ENCODE measurements around the gene CD247. TPM values are rescaled to one million over a fixed set of nuclear protein-coding genes. Genes with fewer than 3 reads are reported as not detected.

CD247 gene
- total and polyA plus RNA-seq, 4 experiments from 2014 or later: 260 to 404 (median 340) TPM

GRCh38 chr1:167457936-167458584, 60.3 kb downstream of the CD247 start:
- DNase-seq: no peak
- ChIA-PET CTCF (ENCODE audit: partially characterized antibody) (interaction anchor here (1.5 to 4.2 kb wide), 2 partner anchors 10 to 75 kb away, joined by 7 to 20 read pairs; no protein-coding TSS in a partner anchor), POLR2A (ENCODE audit: partially characterized antibody) (interaction anchor here (1.3 to 10.3 kb wide), 5 partner anchors 10 to 59 kb away, joined by 3 to 230 read pairs (median 48); partner anchors contain the start of gene CD247)
- H3K4me1 ChIP-seq (ENCODE audit: insufficient read depth, low read length): peaks cover 85% of the 10 kb centered on the region
- H3K27ac ChIP-seq (ENCODE audit: low read depth, low read length): peak overlapping the region; percentile 88
- Mint-ChIP-seq H3K4me3 (peak overlapping the region in 3 of 8 donors; percentile 11 to 56 (median 19)), H3K36me3 (peaks cover 10 to 41% of the 10 kb centered on the region in 2 donors), H3K27me3 (no peaks in the 10 kb centered on the region), H3K27ac (peak overlapping the region; percentile 81 to 97 (median 95)), H3K4me1 (peaks cover 52 to 81% (median 61%) of the 10 kb centered on the region in 4 donors), H3K9me3 (no peaks in the 10 kb centered on the region)
- H3K9me3 ChIP-seq (ENCODE audit: control insufficient read depth in 1 of 2, low read length in 2 of 2): no peaks in the 10 kb centered on the region
- peaks cover 11% of the 10 kb centered on the region for H3K36me3 ChIP-seq (ENCODE audit: insufficient read depth, low read length)
- H3K27me3 ChIP-seq (ENCODE audit: insufficient read depth, low read length): no peaks in the 10 kb centered on the region
- intact Hi-C loops (cut with micrococcal nuclease): loop anchor here (2.0 kb wide), 2 partner anchors 17 to 31 kb away; no protein-coding TSS in a partner anchor
- no peak overlapping the region for H3K4me3 ChIP-seq (ENCODE audit: low read length in 2 of 2)

GRCh38 chr1:167456926-167457325, 61.4 kb downstream of the CD247 start:
- H3K4me1 Mint-ChIP-seq: peaks cover 55 to 82% (median 64%) of the 10 kb centered on the region in 4 donors
- peaks cover 8 to 42% of the 10 kb centered on the region in 2 donors for H3K36me3 Mint-ChIP-seq
- peak overlapping the region; percentile 83 to 90 (median 86) for H3K4me3 Mint-ChIP-seq
- no peaks in the 10 kb centered on the region for H3K27me3 Mint-ChIP-seq
- peak overlapping the region; percentile 90 to 98 (median 96) for H3K27ac Mint-ChIP-seq
- H3K4me1 ChIP-seq (ENCODE audit: insufficient read depth, low read length): peaks cover 83% of the 10 kb centered on the region
- no peaks in the 10 kb centered on the region for H3K9me3 ChIP-seq (ENCODE audit: control insufficient read depth in 1 of 2, low read length in 2 of 2)
- H3K9me3 Mint-ChIP-seq: no peaks in the 10 kb centered on the region
- H3K4me3 ChIP-seq (ENCODE audit: low read length in 2 of 2): no peak overlapping the region
- DNase-seq: no peak
- peak overlapping the region; percentile 88 for H3K27ac ChIP-seq (ENCODE audit: low read depth, low read length)
- no peaks in the 10 kb centered on the region for H3K27me3 ChIP-seq (ENCODE audit: insufficient read depth, low read length)
- intact Hi-C loops (cut with micrococcal nuclease): loop anchor here (1.0 to 2.0 kb wide), 3 partner anchors 10 to 32 kb away; no protein-coding TSS in a partner anchor
- peaks cover 5% of the 10 kb centered on the region for H3K36me3 ChIP-seq (ENCODE audit: insufficient read depth, low read length)
- POLR2A ChIA-PET (ENCODE audit: partially characterized antibody): interaction anchor here (0.8 to 10.3 kb wide), 9 partner anchors 11 to 234 kb away, joined by 3 to 230 read pairs (median 21); partner anchors contain the start of gene CD247
- CTCF ChIA-PET (ENCODE audit: partially characterized antibody): interaction anchor here (1.5 to 4.2 kb wide), 3 partner anchors 9 to 76 kb away, joined by 7 to 38 read pairs (median 20); partner anchors contain the start of gene CD247

- DNase-seq: no peak
- no peaks in the 10 kb centered on the region for H3K27me3 ChIP-seq (ENCODE audit: insufficient read depth, low read length)
- no peaks in the 10 kb centered on the region for H3K27me3 Mint-ChIP-seq
- no peaks in the 10 kb centered on the region for H3K9me3 Mint-ChIP-seq
- CTCF ChIA-PET (ENCODE audit: partially characterized antibody): interaction anchor here (0.7 to 4.2 kb wide), 8 partner anchors 9 to 189 kb away, joined by 3 to 38 read pairs (median 8); partner anchors contain the start of gene CD247
- peaks cover 55 to 82% (median 64%) of the 10 kb centered on the region in 4 donors for H3K4me1 Mint-ChIP-seq
- H3K27ac ChIP-seq (ENCODE audit: low read depth, low read length): peak overlapping the region; percentile 88
- H3K9me3 ChIP-seq (ENCODE audit: control insufficient read depth in 1 of 2, low read length in 2 of 2): no peaks in the 10 kb centered on the region
- intact Hi-C loops (cut with micrococcal nuclease): loop anchor here (1.0 to 2.0 kb wide), 3 partner anchors 9 to 32 kb away; no protein-coding TSS in a partner anchor
- H3K4me3 Mint-ChIP-seq: peak overlapping the region; percentile 83 to 90 (median 86)
- peaks cover 8 to 39% of the 10 kb centered on the region in 2 donors for H3K36me3 Mint-ChIP-seq
- peak overlapping the region in 1 of 2 donors; percentile 85 for H3K4me3 ChIP-seq (ENCODE audit: low read length in 2 of 2)
- H3K4me1 ChIP-seq (ENCODE audit: insufficient read depth, low read length): peaks cover 83% of the 10 kb centered on the region
- peak overlapping the region; percentile 90 to 98 (median 96) for H3K27ac Mint-ChIP-seq
- peaks cover 4% of the 10 kb centered on the region for H3K36me3 ChIP-seq (ENCODE audit: insufficient read depth, low read length)
- POLR2A ChIA-PET (ENCODE audit: partially characterized antibody): interaction anchor here (1.3 to 10.3 kb wide), 17 partner anchors 10 to 480 kb away, joined by 4 to 230 read pairs (median 17); partner anchors contain the start of genes CD247, DCAF6 and POU2F1
Measured at GRCh38 chr1:167456524-167456923, 61.8 kb downstream of the CD247 start.

DNA sequence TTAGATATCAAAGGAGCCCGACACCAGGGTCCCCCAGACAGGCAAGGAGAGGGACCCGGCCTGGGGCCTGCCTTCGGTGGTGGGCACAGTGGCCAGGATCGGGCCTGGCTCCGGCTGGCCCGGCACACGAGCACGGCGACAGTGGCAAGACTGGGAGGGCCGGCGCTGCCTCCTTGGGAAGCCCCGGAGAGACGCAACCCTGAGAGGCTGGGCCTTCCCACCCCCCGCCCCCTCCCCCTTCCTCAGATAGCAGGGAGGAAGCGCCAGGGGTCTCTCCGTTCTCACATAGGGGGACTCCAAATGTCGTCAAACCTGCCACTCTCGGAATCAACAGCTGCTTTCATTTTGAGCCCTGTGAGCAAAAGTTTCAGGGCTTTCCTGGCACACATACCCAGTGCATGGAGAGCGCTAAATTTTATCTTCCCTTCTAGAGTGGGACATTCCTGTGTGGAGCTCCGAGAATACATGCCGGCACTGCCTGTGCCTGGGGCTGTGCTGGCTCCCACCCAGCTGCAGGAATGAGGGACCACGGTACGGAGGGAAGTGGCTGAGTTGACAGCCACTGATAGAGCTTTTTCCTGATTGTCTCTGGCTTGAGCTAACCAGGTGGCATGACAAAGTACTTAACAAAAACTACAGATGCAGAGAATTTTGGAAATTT, 62.4 kb downstream of the CD247 start:
- H3K36me3 Mint-ChIP-seq: peaks cover 8 to 35% of the 10 kb centered on the region in 2 donors
- CTCF ChIA-PET (ENCODE audit: partially characterized antibody): interaction anchor here (0.7 to 4.2 kb wide), 9 partner anchors 9 to 189 kb away, joined by 3 to 38 read pairs (median 5); partner anchors contain the start of gene CD247

GRCh38 chr1:167454894-167455785, 63.2 kb downstream of the CD247 start:
- Mint-ChIP-seq H3K36me3 (peaks cover 8 to 34% of the 10 kb centered on the region in 2 donors), H3K4me1 (peaks cover 58 to 82% (median 63%) of the 10 kb centered on the region in 4 donors), H3K9me3 (no peaks in the 10 kb centered on the region), H3K27ac (peak overlapping the region; percentile 51 to 98 (median 91)), H3K4me3 (peak overlapping the region; percentile 70 to 88 (median 86)), H3K27me3 (no peaks in the 10 kb centered on the region)
- peak overlapping the region; percentile 88 for H3K27ac ChIP-seq (ENCODE audit: low read depth, low read length)
- POLR2A ChIA-PET (ENCODE audit: partially characterized antibody): interaction anchor here (0.8 to 10.3 kb wide), 21 partner anchors 9 to 481 kb away, joined by 3 to 230 read pairs (median 11); partner anchors contain the start of genes CD247, DCAF6 and POU2F1
- H3K9me3 ChIP-seq (ENCODE audit: control insufficient read depth in 1 of 2, low read length in 2 of 2): no peaks in the 10 kb centered on the region
- CTCF ChIA-PET (ENCODE audit: partially characterized antibody): interaction anchor here (1.0 to 4.2 kb wide), 9 partner anchors 8 to 188 kb away, joined by 3 to 38 read pairs (median 5); partner anchors contain the start of gene CD247
- peaks cover 4% of the 10 kb centered on the region for H3K36me3 ChIP-seq (ENCODE audit: insufficient read depth, low read length)
- DNase-seq: peak; percentile 81 to 92 (median 84)
- H3K27me3 ChIP-seq (ENCODE audit: insufficient read depth, low read length): no peaks in the 10 kb centered on the region
- peaks cover 83% of the 10 kb centered on the region for H3K4me1 ChIP-seq (ENCODE audit: insufficient read depth, low read length)
- H3K4me3 ChIP-seq (ENCODE audit: low read length in 2 of 2): peak overlapping the region; percentile 29 to 85
- intact Hi-C loops (cut with micrococcal nuclease): loop anchor here (1.0 to 2.0 kb wide), 2 partner anchors 63 to 234 kb away; partner anchors contain the start of genes CD247 and POU2F1

More for the DNA sequence above, 62.4 kb downstream of the CD247 start:
- Histone ChIP-seq H3K4me1 (ENCODE audit: insufficient read depth, low read length) (peaks cover 83% of the 10 kb centered on the region), H3K27ac (ENCODE audit: low read depth, low read length) (peak overlapping the region; percentile 88), H3K36me3 (ENCODE audit: insufficient read depth, low read length) (peaks cover 4% of the 10 kb centered on the region), H3K27me3 (ENCODE audit: insufficient read depth, low read length) (no peaks in the 10 kb centered on the region), H3K9me3 (ENCODE audit: control insufficient read depth in 1 of 2, low read length in 2 of 2) (no peaks in the 10 kb centered on the region), H3K4me3 (ENCODE audit: low read length in 2 of 2) (peak overlapping the region; percentile 5 to 85)
- Mint-ChIP-seq H3K27me3 (no peaks in the 10 kb centered on the region), H3K4me3 (peak overlapping the region; percentile 83 to 90 (median 86)), H3K9me3 (no peaks in the 10 kb centered on the region), H3K4me1 (peaks cover 57 to 82% (median 64%) of the 10 kb centered on the region in 4 donors), H3K27ac (peak overlapping the region; percentile 90 to 98 (median 96))
- DNase-seq: peak in 2 of 5 donors; percentile 60 to 86
- intact Hi-C loops (cut with micrococcal nuclease): loop anchor here (1.0 to 2.0 kb wide), 5 partner anchors 9 to 235 kb away; partner anchors contain the start of genes CD247 and POU2F1
- POLR2A ChIA-PET (ENCODE audit: partially characterized antibody): interaction anchor here (1.3 to 10.3 kb wide), 20 partner anchors 10 to 480 kb away, joined by 4 to 230 read pairs (median 14); partner anchors contain the start of genes CD247, DCAF6 and POU2F1
